Neural cell (in vitro differentiated cells): ENCODE data around the gene CEACAM8. TPM values are rescaled to one million over a fixed set of nuclear protein-coding genes. Genes with fewer than 3 reads are reported as not detected.

ENCODE experiments used
- H2AFZ ChIP-seq: fragments of 200-600, 300-800 bp; sonication (generic), shearing (Covaris generic); 2 replicates; pipeline ENCODE4 v1.6.0; 2014; ENCODE audit warnings: low read depth, mild to moderate bottlenecking, antibody characterized with exemption, low read length, moderate library complexity
- H3F3A ChIP-seq: fragments of 200-600 bp; shearing (Covaris generic); 2 replicates; pipeline ENCODE4 v1.6.1; 2016; ENCODE audit warnings: mild to moderate bottlenecking, moderate library complexity, mixed read lengths, antibody characterized with exemption, low read length; ENCODE audit not compliant: insufficient read depth, poor library complexity, severe bottlenecking
- H3K27ac ChIP-seq: fragments of 200-600, 300-800 bp; sonication (generic), shearing (Covaris generic); 2 replicates; pipeline ENCODE4 v1.5.1; 2014; ENCODE audit warnings: mild to moderate bottlenecking, low read length, moderate library complexity
- H3K27me3 ChIP-seq: fragments of 300-800, 200-600 bp; sonication (generic), shearing (Covaris generic); 2 replicates; pipeline ENCODE4 v1.6.0; 2014; ENCODE audit warnings: mild to moderate bottlenecking, low read depth, low read length, moderate library complexity; ENCODE audit not compliant: insufficient read depth
- H3K36me3 ChIP-seq: fragments of 300-800, 200-600 bp; sonication (generic), shearing (Covaris generic); 2 replicates; pipeline ENCODE4 v1.5.1; 2014; ENCODE audit warnings: mild to moderate bottlenecking, antibody characterized with exemption, low read length, moderate library complexity; ENCODE audit not compliant: insufficient read depth
- H3K4me2 ChIP-seq: fragments of 300-800, 200-600 bp; sonication (generic), shearing (Covaris generic); 2 replicates; pipeline ENCODE4 v1.6.0; 2014; ENCODE audit warnings: mild to moderate bottlenecking, low read length
- H3K4me3 ChIP-seq: fragments of 300-800, 200-600 bp; sonication (generic), shearing (Covaris generic); 2 replicates; pipeline ENCODE4 v1.5.1; 2014; ENCODE audit warnings: mild to moderate bottlenecking, low read length, moderate library complexity
- H3K79me2 ChIP-seq: fragments of 200-600 bp; shearing (Covaris generic); replicated peaks from 2 replicates; pipeline ENCODE4 v1.6.0; 2014; ENCODE audit warnings: mild to moderate bottlenecking, low read length, moderate library complexity; ENCODE audit not compliant: insufficient read depth
- H3K9ac ChIP-seq: fragments of 300-800, 200-600 bp; sonication (generic), shearing (Covaris generic); 2 replicates; pipeline ENCODE4 v1.6.1; 2016; ENCODE audit warnings: mild to moderate bottlenecking, low read length, mixed read lengths
- H3K9me2 ChIP-seq: fragments of 200-600 bp; shearing (Covaris generic); 2 replicates; pipeline ENCODE4 v1.6.1; 2016; ENCODE audit warnings: mild to moderate bottlenecking, low read length, mixed read lengths; ENCODE audit not compliant: insufficient read depth
- H3K9me3 ChIP-seq: fragments of 200-600, 300-800 bp; sonication (generic), shearing (Covaris generic); 2 replicates; pipeline ENCODE4 v1.6.1; 2016; ENCODE audit warnings: mild to moderate bottlenecking, mixed run types, low read length, moderate library complexity, mixed read lengths
- H4K20me1 ChIP-seq: fragments of 200-600 bp; shearing (Covaris generic); 2 replicates; pipeline ENCODE4 v1.6.1; 2016; ENCODE audit warnings: mild to moderate bottlenecking, mixed run types; ENCODE audit not compliant: insufficient read depth
- CTCF ChIP-seq: fragments of 450-650 bp; IDR thresholded peaks from 2 replicates; pipeline ENCODE4 v1.5.1; 2014; ENCODE audit warnings: antibody characterized with exemption, mild to moderate bottlenecking, moderate library complexity; ENCODE audit not compliant: poor library complexity, severe bottlenecking
- EP300 ChIP-seq: fragments of 450-650 bp; conservative IDR thresholded peaks from 2 replicates; pipeline ENCODE4 v1.6.1; 2014; ENCODE audit warnings: antibody characterized with exemption, mild to moderate bottlenecking, moderate library complexity; ENCODE audit not compliant: poor library complexity, severe bottlenecking
- EZH2 ChIP-seq: fragments of 200-600, 300-800 bp; shearing (Covaris generic), sonication (generic); IDR thresholded peaks from 2 replicates; pipeline ENCODE4 v1.6.1; 2014; ENCODE audit warnings: antibody characterized with exemption, low read length, borderline replicate concordance, mild to moderate bottlenecking; ENCODE audit not compliant: insufficient read depth, poor library complexity, severe bottlenecking
- MXI1 ChIP-seq: fragments of 450-650 bp; conservative IDR thresholded peaks from 2 replicates; pipeline ENCODE4 v1.6.1; 2014; ENCODE audit warnings: antibody characterized with exemption, mild to moderate bottlenecking; ENCODE audit not compliant: poor library complexity, severe bottlenecking
- POLR2AphosphoS5 ChIP-seq: IDR thresholded peaks from 2 replicates; pipeline ENCODE4 v1.6.1; 2012
- RAD21 ChIP-seq: fragments of 450-650 bp; conservative IDR thresholded peaks from 2 replicates; pipeline ENCODE4 v1.6.1; 2014; ENCODE audit warnings: antibody characterized with exemption, mild to moderate bottlenecking, moderate library complexity
- REST ChIP-seq: IDR thresholded peaks from 2 replicates; pipeline ENCODE4 v1.6.1; 2012; ENCODE audit warnings: borderline replicate concordance
- SMC3 ChIP-seq: fragments of 450-650 bp; conservative IDR thresholded peaks from 2 replicates; pipeline ENCODE4 v1.6.1; 2014; ENCODE audit warnings: antibody characterized with exemption, mild to moderate bottlenecking, moderate library complexity; ENCODE audit not compliant: poor library complexity
- TAF1 ChIP-seq: IDR thresholded peaks from 2 replicates; pipeline ENCODE4 v1.6.1; 2012; ENCODE audit warnings: low read depth
- polyA plus RNA-seq: library from polyadenylated mRNA; depleted of rRNA; stranded (reverse); fragments of >200 nt; gene quantifications from 2 replicates; pipeline ENCODE4 v1.2.3, GENCODE V29; 2014

Gene CEACAM8
- polyA plus RNA-seq, 1 donor from 2014 or later: not detected

GRCh38 chr19:42627916-42628315 lies 33.2 kb upstream of the CEACAM8 start:
- no peak overlapping the region for H3K9ac ChIP-seq
- TF ChIP-seq EZH2: no peak
- no peak for TF ChIP-seq REST
- no peak for TF ChIP-seq CTCF
- no peak for TF ChIP-seq MXI1
- no peak for TF ChIP-seq POLR2AphosphoS5
- TF ChIP-seq SMC3: no peak
- no peak for TF ChIP-seq EP300
- no peak for TF ChIP-seq TAF1
- no peak for TF ChIP-seq RAD21
- no peak overlapping the region for H3K4me2 ChIP-seq

GRCh38 chr19:42626181-42626580 lies 31.5 kb upstream of the CEACAM8 start:
- H3F3A ChIP-seq: no peaks in the 10 kb centered on the region
- H3K27me3 ChIP-seq: no peaks in the 10 kb centered on the region
- no peak overlapping the region for H3K27ac ChIP-seq
- TF ChIP-seq REST (no peak), RAD21 (no peak), TAF1 (no peak), SMC3 (no peak), CTCF (no peak), EZH2 (no peak), POLR2AphosphoS5 (no peak), EP300 (no peak)
- no peak overlapping the region for H3K4me3 ChIP-seq
- H3K36me3 ChIP-seq: no peaks in the 10 kb centered on the region
- H3K9ac ChIP-seq: no peak overlapping the region
- no peak overlapping the region for H2AFZ ChIP-seq
- H4K20me1 ChIP-seq: no peaks in the 10 kb centered on the region
- no peaks in the 10 kb centered on the region for H3K9me3 ChIP-seq
- H3K9me2 ChIP-seq: no peaks in the 10 kb centered on the region
- no peaks in the 10 kb centered on the region for H3K79me2 ChIP-seq
- no peak overlapping the region for H3K4me2 ChIP-seq

More at GRCh38 chr19:42627916-42628315, 33.2 kb upstream of the CEACAM8 start:
- H3F3A ChIP-seq: no peaks in the 10 kb centered on the region
- no peaks in the 10 kb centered on the region for H3K9me2 ChIP-seq
- no peaks in the 10 kb centered on the region for H3K79me2 ChIP-seq
- H4K20me1 ChIP-seq: no peaks in the 10 kb centered on the region
- no peaks in the 10 kb centered on the region for H3K9me3 ChIP-seq
- no peak overlapping the region for H2AFZ ChIP-seq
- no peak overlapping the region for H3K27ac ChIP-seq
- no peak overlapping the region for H3K4me3 ChIP-seq
- H3K36me3 ChIP-seq: no peaks in the 10 kb centered on the region
- no peaks in the 10 kb centered on the region for H3K27me3 ChIP-seq
